ENCODE measurements around the gene MYO9A.

MYO9A gene

GRCh38 chr15:72136170-72137051, 18.5 kb upstream of the MYO9A start:
- TF ChIP-seq SPI1 (IDR thresholded peaks at IDR 0.05; ENCODE audit: borderline replicate concordance, low read depth) (no peak), GABPA (IDR thresholded peaks at IDR 0.05; ENCODE audit: low read depth) (no peak), REST (IDR thresholded peaks at IDR 0.05; ENCODE audit: insufficient replicate concordance, low read depth) (no peak), POLR2AphosphoS5 (IDR thresholded peaks at IDR 0.05; ENCODE audit: low read depth) (no peak), CTCF (IDR thresholded peaks at IDR 0.05; ENCODE audit: insufficient read depth, low read length) (no peak)
- no peak for DNase-seq (ENCODE audit: low read depth in 1 of 2, low spot score in 1 of 2)
- H3K4me3 ChIP-seq (replicated peaks; ENCODE audit: insufficient read depth, low read length): no peak overlapping the region
- H3K27me3 ChIP-seq (ENCODE audit: insufficient read depth, poor library complexity, severe bottlenecking): no peaks in the 10 kb centered on the region
- H3K27ac ChIP-seq (replicated peaks): no peak overlapping the region

- no peaks in the 10 kb centered on the region for H3K27me3 ChIP-seq (ENCODE audit: insufficient read depth, poor library complexity, severe bottlenecking)
- no peak overlapping the region for H3K4me3 ChIP-seq (replicated peaks; ENCODE audit: insufficient read depth, low read length)
- no peak overlapping the region for H3K27ac ChIP-seq (replicated peaks)
- no peak for DNase-seq (ENCODE audit: low read depth in 1 of 2, low spot score in 1 of 2)
- TF ChIP-seq CTCF (IDR thresholded peaks at IDR 0.05; ENCODE audit: insufficient read depth, low read length) (no peak), POLR2AphosphoS5 (IDR thresholded peaks at IDR 0.05; ENCODE audit: low read depth) (no peak), SPI1 (IDR thresholded peaks at IDR 0.05; ENCODE audit: borderline replicate concordance, low read depth) (no peak), REST (IDR thresholded peaks at IDR 0.05; ENCODE audit: insufficient replicate concordance, low read depth) (no peak)
These were observed 17.8 kb upstream of the MYO9A start for GRCh38 chr15:72135719-72136118.

GRCh38 chr15:72133211-72133610, 15.3 kb upstream of the MYO9A start:
- H3K27ac ChIP-seq (replicated peaks): no peak overlapping the region
- DNase-seq (ENCODE audit: low read depth in 1 of 2, low spot score in 1 of 2): no peak
- H3K27me3 ChIP-seq (ENCODE audit: insufficient read depth, poor library complexity, severe bottlenecking): no peaks in the 10 kb centered on the region
- no peak overlapping the region for H3K4me3 ChIP-seq (replicated peaks; ENCODE audit: insufficient read depth, low read length)
- no peak for TF ChIP-seq SPI1 (IDR thresholded peaks at IDR 0.05; ENCODE audit: borderline replicate concordance, low read depth)
- TF ChIP-seq GABPA (IDR thresholded peaks at IDR 0.05; ENCODE audit: low read depth): no peak
- no peak for TF ChIP-seq REST (IDR thresholded peaks at IDR 0.05; ENCODE audit: insufficient replicate concordance, low read depth)
- no peak for TF ChIP-seq POLR2AphosphoS5 (IDR thresholded peaks at IDR 0.05; ENCODE audit: low read depth)
- TF ChIP-seq CTCF (IDR thresholded peaks at IDR 0.05; ENCODE audit: insufficient read depth, low read length): no peak
